Measurements from ENCODE around the gene YIF1B. TPM values are rescaled to one million over a fixed set of nuclear protein-coding genes. Genes with fewer than 3 reads are reported as not detected.

Gene YIF1B
- total RNA-seq, 1 donor: 50.1 TPM

DNA sequence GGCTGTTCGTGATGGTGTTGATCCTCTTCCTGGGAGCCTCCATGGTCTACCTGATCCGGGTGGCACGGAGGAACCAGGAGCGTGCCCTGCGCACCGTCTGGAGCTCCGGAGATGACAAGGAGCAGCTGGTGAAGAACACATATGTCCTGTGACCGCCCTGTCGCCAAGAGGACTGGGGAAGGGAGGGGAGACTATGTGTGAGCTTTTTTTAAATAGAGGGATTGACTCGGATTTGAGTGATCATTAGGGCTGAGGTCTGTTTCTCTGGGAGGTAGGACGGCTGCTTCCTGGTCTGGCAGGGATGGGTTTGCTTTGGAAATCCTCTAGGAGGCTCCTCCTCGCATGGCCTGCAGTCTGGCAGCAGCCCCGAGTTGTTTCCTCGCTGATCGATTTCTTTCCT, 23.9 kb downstream of the YIF1B start:
- H3K4me3 ChIP-seq (ENCODE audit: low read depth, low read length): no peak overlapping the region
- TF ChIP-seq, protein P1, sequence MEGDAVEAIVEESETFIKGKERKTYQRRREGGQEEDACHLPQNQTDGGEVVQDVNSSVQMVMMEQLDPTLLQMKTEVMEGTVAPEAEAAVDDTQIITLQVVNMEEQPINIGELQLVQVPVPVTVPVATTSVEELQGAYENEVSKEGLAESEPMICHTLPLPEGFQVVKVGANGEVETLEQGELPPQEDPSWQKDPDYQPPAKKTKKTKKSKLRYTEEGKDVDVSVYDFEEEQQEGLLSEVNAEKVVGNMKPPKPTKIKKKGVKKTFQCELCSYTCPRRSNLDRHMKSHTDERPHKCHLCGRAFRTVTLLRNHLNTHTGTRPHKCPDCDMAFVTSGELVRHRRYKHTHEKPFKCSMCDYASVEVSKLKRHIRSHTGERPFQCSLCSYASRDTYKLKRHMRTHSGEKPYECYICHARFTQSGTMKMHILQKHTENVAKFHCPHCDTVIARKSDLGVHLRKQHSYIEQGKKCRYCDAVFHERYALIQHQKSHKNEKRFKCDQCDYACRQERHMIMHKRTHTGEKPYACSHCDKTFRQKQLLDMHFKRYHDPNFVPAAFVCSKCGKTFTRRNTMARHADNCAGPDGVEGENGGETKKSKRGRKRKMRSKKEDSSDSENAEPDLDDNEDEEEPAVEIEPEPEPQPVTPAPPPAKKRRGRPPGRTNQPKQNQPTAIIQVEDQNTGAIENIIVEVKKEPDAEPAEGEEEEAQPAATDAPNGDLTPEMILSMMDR (IDR thresholded peaks at IDR 0.05; ENCODE audit: insufficient read depth, low read depth, low read length): peak; percentile 35
- peak; percentile 49 for DNase-seq (ENCODE audit: low read depth)

DNA sequence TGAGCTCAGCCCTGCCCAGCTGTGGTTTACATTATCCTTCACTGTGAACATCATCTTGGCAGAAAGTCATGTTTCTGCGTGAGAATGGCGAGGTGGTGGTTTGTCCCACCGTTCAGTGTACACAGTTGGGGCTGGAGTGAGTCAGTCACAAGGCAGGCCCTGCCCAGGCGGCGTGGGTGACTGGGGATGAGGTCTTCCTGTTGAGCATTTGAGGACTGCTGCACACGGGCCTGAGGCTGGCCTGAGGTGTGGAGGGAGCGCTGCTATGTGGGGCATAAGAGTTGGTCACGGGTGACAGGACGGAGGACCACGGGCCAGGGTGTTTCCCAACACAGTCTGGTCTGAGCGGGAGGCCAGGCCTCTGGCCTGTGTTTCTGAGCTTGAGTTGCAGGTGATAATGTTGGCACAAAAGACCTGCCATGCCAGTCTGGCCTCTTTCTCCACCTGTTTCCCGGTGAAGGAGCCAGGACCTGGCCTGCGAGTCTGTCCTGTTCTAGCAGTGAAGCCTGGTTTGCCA, 25.1 kb downstream of the YIF1B start:
- TF ChIP-seq, protein P1 (IDR thresholded peaks at IDR 0.05; ENCODE audit: insufficient read depth, low read depth, low read length): no peak
- H3K4me3 ChIP-seq (ENCODE audit: low read depth, low read length): no peak overlapping the region
- peak; percentile 94 for DNase-seq (ENCODE audit: low read depth)

DNA sequence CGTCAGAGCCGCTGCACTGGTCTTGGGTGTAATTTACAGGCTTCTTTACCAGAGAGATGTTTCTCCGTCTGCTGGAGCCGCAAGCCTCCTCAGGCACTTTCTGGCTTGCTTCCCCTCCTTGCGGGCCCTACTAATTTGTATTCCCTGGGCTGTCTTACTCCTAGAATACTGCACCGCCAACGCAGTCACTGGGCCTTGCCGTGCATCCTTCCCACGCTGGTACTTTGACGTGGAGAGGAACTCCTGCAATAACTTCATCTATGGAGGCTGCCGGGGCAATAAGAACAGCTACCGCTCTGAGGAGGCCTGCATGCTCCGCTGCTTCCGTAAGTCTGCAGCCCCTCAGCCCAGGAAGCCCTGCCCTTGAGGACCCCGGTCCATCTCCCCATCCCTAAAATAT, 25.8 kb downstream of the YIF1B start:
- TF ChIP-seq, protein P1 (IDR thresholded peaks at IDR 0.05; ENCODE audit: insufficient read depth, low read depth, low read length): no peak
- DNase-seq (ENCODE audit: low read depth): no peak
- H3K4me3 ChIP-seq (ENCODE audit: low read depth, low read length): no peak overlapping the region

DNA sequence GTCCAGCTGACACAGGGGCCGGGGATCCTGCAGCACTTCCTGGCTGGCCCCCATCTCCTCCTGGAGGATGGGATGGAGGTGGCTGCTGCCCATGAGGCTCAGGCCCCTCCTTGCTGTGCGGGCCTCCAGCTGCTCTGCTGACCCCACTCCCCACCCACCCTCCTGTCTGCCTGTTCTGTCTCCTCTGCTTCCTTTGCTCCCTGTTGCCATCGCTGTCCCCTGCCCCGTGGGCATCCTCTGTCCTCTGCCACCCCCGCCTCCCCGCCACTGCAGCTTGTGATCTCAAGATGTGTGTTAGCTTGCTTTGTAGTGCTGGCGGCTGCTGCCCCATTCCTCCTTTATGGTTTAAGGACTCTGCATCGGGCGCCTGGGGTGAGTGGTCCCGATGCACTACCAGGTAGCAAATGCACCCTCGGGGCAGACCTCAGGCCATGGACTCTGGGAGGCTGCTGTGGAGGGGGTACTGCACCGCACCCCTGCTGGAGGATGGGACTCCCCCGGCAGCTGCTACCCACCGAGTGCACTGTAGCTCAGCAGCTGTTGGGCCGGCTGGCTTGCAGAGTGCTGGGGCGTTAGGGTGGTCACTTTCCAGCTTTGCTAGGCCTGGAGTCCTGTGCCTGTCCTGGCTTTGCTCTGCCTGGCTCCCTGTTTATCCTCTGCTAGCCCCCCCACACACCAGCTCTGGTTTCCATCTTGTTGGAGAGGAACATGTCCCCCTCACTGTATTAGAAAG, 27.5 kb downstream of the YIF1B start:
- TF ChIP-seq, protein P1 (IDR thresholded peaks at IDR 0.05; ENCODE audit: insufficient read depth, low read depth, low read length): no peak
- H3K4me3 ChIP-seq (ENCODE audit: low read depth, low read length): no peak overlapping the region
- no peak for DNase-seq (ENCODE audit: low read depth)

DNA sequence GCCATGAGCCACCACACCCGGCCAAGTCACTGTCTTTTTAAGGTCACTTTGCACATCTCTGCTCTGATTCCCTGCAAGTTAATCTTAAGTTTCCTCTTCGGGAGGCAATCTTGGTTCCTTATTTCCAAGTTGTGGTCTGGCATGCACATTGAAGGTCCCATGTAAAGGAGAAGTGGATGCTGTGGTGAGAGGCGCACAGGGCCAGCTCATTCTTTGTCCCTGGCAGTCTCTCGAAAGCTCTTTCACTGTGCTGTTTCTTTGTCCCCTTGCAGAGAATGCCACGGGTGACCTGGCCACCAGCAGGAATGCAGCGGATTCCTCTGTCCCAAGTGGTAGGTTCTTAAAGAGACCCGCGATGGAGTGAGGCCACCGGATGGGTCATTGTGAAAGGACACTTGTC, 28.1 kb downstream of the YIF1B start:
- TF ChIP-seq, protein P1 (IDR thresholded peaks at IDR 0.05; ENCODE audit: insufficient read depth, low read depth, low read length): no peak
- DNase-seq (ENCODE audit: low read depth): no peak
- no peak overlapping the region for H3K4me3 ChIP-seq (ENCODE audit: low read depth, low read length)

DNA sequence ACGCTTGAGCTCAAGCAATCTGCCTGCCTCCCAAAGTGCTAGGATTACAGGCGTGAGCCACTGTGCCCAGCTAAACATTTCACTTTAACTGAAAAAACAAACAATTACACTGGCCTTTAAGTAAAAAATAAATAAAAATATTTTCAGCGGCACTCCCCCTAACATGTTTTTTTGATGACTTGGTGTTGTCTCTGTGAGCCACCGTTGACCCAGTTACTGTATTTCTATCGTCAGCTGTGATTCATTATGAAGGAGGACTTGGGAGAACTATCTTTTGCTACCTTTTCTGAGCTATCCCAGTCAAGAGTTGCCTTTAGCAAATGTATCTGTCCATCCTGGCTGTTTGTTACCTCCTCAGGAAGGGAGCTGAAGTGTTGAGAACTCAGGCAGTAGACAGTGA, 30.2 kb downstream of the YIF1B start:
- H3K4me3 ChIP-seq (ENCODE audit: low read depth, low read length): no peak overlapping the region
- peak; percentile 61 for DNase-seq (ENCODE audit: low read depth)
- TF ChIP-seq, protein P1 (IDR thresholded peaks at IDR 0.05; ENCODE audit: insufficient read depth, low read depth, low read length): no peak
